Liver (tissue), 9 donors: ENCODE measurements around the gene ZNF799. TPM values are rescaled to one million over a fixed set of nuclear protein-coding genes. Genes with fewer than 3 reads are reported as not detected.

Experiments
- DNase-seq: peaks from one replicate; pipeline ENCODE4 v3.0.0-alpha.2; 2017; ENCODE audit warnings: low spot score
- H3K27ac ChIP-seq, 2 donors: one replicate each; pipeline ENCODE4 v1.7.0; 2013; ENCODE audit warnings: inconsistent platforms in 2 of 2, low read length in 2 of 2, control low read depth in 1 of 2, low read depth in 1 of 2, mild to moderate bottlenecking in 1 of 2
- H3K27me3 ChIP-seq, 4 donors: one replicate each; pipeline versions ENCODE4 v1.6.1 to v1.7.0; 2013; ENCODE audit warnings: low read length in 3 of 4, inconsistent platforms in 1 of 4, mild to moderate bottlenecking in 1 of 4, moderate library complexity in 1 of 4; ENCODE audit not compliant: control insufficient read depth in 4 of 4, insufficient read depth in 4 of 4
- H3K36me3 ChIP-seq, 4 donors: one replicate each; pipeline versions ENCODE4 v1.6.1 to v1.7.0; 2013; ENCODE audit warnings: low read length in 3 of 4, mild to moderate bottlenecking in 3 of 4, low read depth in 1 of 4, moderate library complexity in 1 of 4; ENCODE audit not compliant: control insufficient read depth in 4 of 4, insufficient read depth in 3 of 4
- H3K4me1 ChIP-seq, 4 donors: one replicate each; pipeline versions ENCODE4 v1.6.1 to v1.7.0; 2013; ENCODE audit warnings: low read length in 3 of 4, mild to moderate bottlenecking in 3 of 4, moderate library complexity in 1 of 4; ENCODE audit not compliant: control insufficient read depth in 4 of 4, insufficient read depth in 4 of 4
- H3K4me3 ChIP-seq, 3 donors: one replicate each; pipeline versions ENCODE4 v1.6.1 to v1.7.0; 2013; ENCODE audit warnings: low read length in 3 of 3, control low read depth in 1 of 3, low read depth in 1 of 3, mild to moderate bottlenecking in 1 of 3
- H3K9ac ChIP-seq, 2 donors: one replicate each; pipeline ENCODE4 v1.7.0; 2013; ENCODE audit warnings: low read length in 2 of 2, mild to moderate bottlenecking in 2 of 2, moderate library complexity in 2 of 2, control low read depth in 1 of 2, low read depth in 1 of 2
- H3K9me3 ChIP-seq, 4 donors: one replicate each; pipeline versions ENCODE4 v1.6.1 to v1.7.0; 2013; ENCODE audit warnings: low read length in 3 of 4; ENCODE audit not compliant: control insufficient read depth in 4 of 4
- CTCF ChIP-seq: fragments of 150-350 bp; IDR thresholded peaks from 2 replicates; pipeline ENCODE4 v1.5.1; 2017; ENCODE audit warnings: improper control_type of control experiment, low read depth, low read length; ENCODE audit not compliant: missing input control
- EGR1 ChIP-seq, 2 donors: IDR thresholded peaks; 2 replicates each; pipeline ENCODE4 v1.6.1; 2016 to 2018; ENCODE audit warnings: antibody characterized with exemption in 2 of 2, low read depth in 2 of 2
- FOXA1 ChIP-seq: IDR thresholded peaks from 2 replicates; pipeline ENCODE4 v1.6.1; 2016; ENCODE audit warnings: antibody characterized with exemption
- FOXA2 ChIP-seq: IDR thresholded peaks from 2 replicates; pipeline ENCODE4 v1.6.1; 2016; ENCODE audit warnings: antibody characterized with exemption
- GABPA ChIP-seq, 2 donors: IDR thresholded peaks in 1 of 2; conservative IDR thresholded peaks in 1 of 2; 2 replicates each; pipeline ENCODE4 v1.6.1; 2016; ENCODE audit warnings: antibody characterized with exemption in 2 of 2, mild to moderate bottlenecking in 1 of 2, moderate library complexity in 1 of 2
- HNF4A ChIP-seq, 2 donors: conservative IDR thresholded peaks; 2 replicates each; pipeline ENCODE4 v1.6.1; 2016; ENCODE audit warnings: antibody characterized with exemption in 2 of 2, mild to moderate bottlenecking in 2 of 2
- HNF4G ChIP-seq: IDR thresholded peaks from 2 replicates; pipeline ENCODE4 v1.6.1; 2016; ENCODE audit warnings: antibody characterized with exemption
- JUND ChIP-seq, 2 donors: IDR thresholded peaks; 2 replicates each; pipeline ENCODE4 v1.6.1; 2016; ENCODE audit warnings: antibody characterized with exemption in 2 of 2
- MAX ChIP-seq: IDR thresholded peaks from 2 replicates; pipeline ENCODE4 v1.6.1; 2016; ENCODE audit warnings: antibody characterized with exemption
- NR2F2 ChIP-seq: IDR thresholded peaks from 2 replicates; pipeline ENCODE4 v1.6.1; 2016; ENCODE audit warnings: antibody characterized with exemption
- RAD21 ChIP-seq, 2 donors: IDR thresholded peaks; 2 replicates each; pipeline ENCODE4 v1.6.1; 2016; ENCODE audit warnings: antibody characterized with exemption in 2 of 2, mild to moderate bottlenecking in 2 of 2
- REST ChIP-seq: IDR thresholded peaks from 2 replicates; pipeline ENCODE4 v1.6.1; 2016; ENCODE audit warnings: antibody characterized with exemption, mild to moderate bottlenecking
- RXRA ChIP-seq, 2 donors: IDR thresholded peaks; 2 replicates each; pipeline ENCODE4 v1.6.1; 2017 to 2018; ENCODE audit warnings: antibody characterized with exemption in 2 of 2, mild to moderate bottlenecking in 1 of 2
- SP1 ChIP-seq: IDR thresholded peaks from 2 replicates; pipeline ENCODE4 v1.6.1; 2018; ENCODE audit warnings: antibody characterized with exemption, mild to moderate bottlenecking
- TAF1 ChIP-seq: conservative IDR thresholded peaks from 2 replicates; pipeline ENCODE4 v1.6.1; 2016; ENCODE audit warnings: antibody characterized with exemption, mild to moderate bottlenecking
- YY1 ChIP-seq: IDR thresholded peaks from 2 replicates; pipeline ENCODE4 v1.6.1; 2016; ENCODE audit warnings: antibody characterized with exemption, mild to moderate bottlenecking
- ZBTB33 ChIP-seq: IDR thresholded peaks from 2 replicates; pipeline ENCODE4 v1.6.1; 2016; ENCODE audit warnings: antibody characterized with exemption
- WGBS: extraction: QIAGEN DNeasy Blood & Tissue Kit; methylation state at CpG from one replicate; pipeline ENCODE4 v1.1.7; 2013; 5-methylcytosine and 5-hydroxymethylcytosine counted together
- polyA plus RNA-seq, 2 donors: library from polyadenylated mRNA; stranded (reverse) in 1 of 2; unstranded in 1 of 2; fragments of 200-250 nt in 1 of 2; fragments of >200 nt in 1 of 2; fragmentation: Nextera tagmentation in 1 of 2; extraction: Ambion mirVana in 1 of 2; gene quantifications; one replicate each; pipeline versions ENCODE4 v1.2.1 to v1.2.3, GENCODE V29; 2013 to 2015
- total RNA-seq, 2 donors: library from RNA; depleted of rRNA; stranded (reverse); fragments of >200 nt; gene quantifications; one replicate each; pipeline ENCODE4 v1.2.3, GENCODE V29; 2014
- TF ChIP-seq, protein P1 (sequence below): IDR thresholded peaks from 2 replicates; pipeline ENCODE4 v1.6.1; 2016; ENCODE audit warnings: antibody characterized with exemption
- donor health status: healthy.
- donor health status: healthy.
- donor health status: healthy.
- donor health status: healthy.
- donor health status: healthy.

ZNF799 gene
- total and polyA plus RNA-seq, 4 donors, result 1.6 to 5.3 (median 2.5) TPM

- Histone ChIP-seq H3K27ac (peak within 1 kb of the TSS; percentile 73 to 81), H3K36me3 (no peaks in the 10 kb centered on the region), H3K4me1 (peaks cover 0 to 14% (median 0%) of the 10 kb centered on the region in 4 donors), H3K4me3 (peak within 1 kb of the TSS; percentile 56 to 94 (median 73)), H3K9me3 (no peaks in the 10 kb centered on the region), H3K9ac (peak within 1 kb of the TSS; percentile 32 to 77), H3K27me3 (no peaks in the 10 kb centered on the region)
- WGBS, result under 1% methylated on average over 51 of the region's 51 CpGs
- peak; percentile 85 for DNase-seq
- peak; percentile 86 for TF ChIP-seq REST
- TF ChIP-seq MAX, result peak; percentile 78
- peak; percentile 20 to 74 for TF ChIP-seq GABPA (IDR thresholded peaks at IDR 0.05 in 1 of 2, conservative IDR thresholded peaks at IDR 0.05 in 1 of 2)
- peak; percentile 26 to 44 for TF ChIP-seq HNF4A (conservative IDR thresholded peaks at IDR 0.05)
- peak; percentile 13 to 55 for TF ChIP-seq EGR1 (IDR thresholded peaks at IDR 0.05; ENCODE audit: low read depth in 2 of 2)
- TF ChIP-seq YY1, result peak; percentile 56
- peak; percentile 9 for TF ChIP-seq FOXA2
- no peak for TF ChIP-seq HNF4G
- TF ChIP-seq RXRA (IDR thresholded peaks at IDR 0.05), result peak; percentile 53 to 80
- TF ChIP-seq JUND (IDR thresholded peaks at IDR 0.05), result no peak
- no peak for TF ChIP-seq FOXA1
- peak; percentile 91 for TF ChIP-seq NR2F2
- peak; percentile 86 for TF ChIP-seq SP1
- TF ChIP-seq CTCF, result peak; percentile 65
- TF ChIP-seq, protein P1, sequence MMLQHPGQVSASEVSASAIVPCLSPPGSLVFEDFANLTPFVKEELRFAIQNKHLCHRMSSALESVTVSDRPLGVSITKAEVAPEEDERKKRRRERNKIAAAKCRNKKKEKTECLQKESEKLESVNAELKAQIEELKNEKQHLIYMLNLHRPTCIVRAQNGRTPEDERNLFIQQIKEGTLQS, result no peak
- TF ChIP-seq TAF1, result peak; percentile 89
- TF ChIP-seq RAD21 (IDR thresholded peaks at IDR 0.05), result peak; percentile 83 to 84
- TF ChIP-seq ZBTB33, result peak; percentile 75
Measured at GRCh38 chr19:12365236-12366162, 35.6 kb downstream of the ZNF799 start, which contains the start of gene ZNF442. ZNF442 (minus strand) TSS chr19:12365683; CDS start chr19:12363631, 2,052 bp downstream.
